K562 (cell line): ENCODE data around the gene GPS2. TPM values are rescaled to one million over a fixed set of nuclear protein-coding genes. Genes with fewer than 3 reads are reported as not detected.

Source experiments
- BHLHE40 ChIP-seq: IDR thresholded peaks from 2 replicates; pipeline ENCODE4 v1.6.1; 2011; ENCODE audit warnings: low read length, improper control_type of control experiment
- HDAC2 ChIP-seq: fragments of 450-650 bp; IDR thresholded peaks from 2 replicates; pipeline ENCODE4 v1.6.1; 2016; ENCODE audit warnings: mild to moderate bottlenecking
- PHF8 ChIP-seq: fragments of 200-600 bp; sonication (generic); IDR thresholded peaks from 2 replicates; pipeline ENCODE4 v1.6.1; 2012; ENCODE audit warnings: mixed run types, mild to moderate bottlenecking, inconsistent platforms, low read length, moderate library complexity, borderline replicate concordance
- SIN3A ChIP-seq, 2 experiments: fragments of 150-350 bp in 1 of 2; IDR thresholded peaks; 2 replicates each; pipeline ENCODE4 v1.6.1; 2011 to 2016; ENCODE audit warnings: borderline replicate concordance in 2 of 2, low read depth in 2 of 2, low read length in 2 of 2, mild to moderate bottlenecking in 2 of 2, moderate library complexity in 2 of 2; ENCODE audit not compliant: control insufficient read depth in 1 of 2
- SMARCE1 ChIP-seq: fragments of 450-650 bp; IDR thresholded peaks from 2 replicates; pipeline ENCODE4 v1.7.1; 2016; ENCODE audit warnings: mild to moderate bottlenecking
- TARDBP ChIP-seq: fragments of 450-650 bp; IDR thresholded peaks from 2 replicates; pipeline ENCODE4 v1.6.1; 2016
- TEAD4 ChIP-seq, 2 experiments: sonication (generic) in 1 of 2; formaldehyde crosslinking in 1 of 2; IDR thresholded peaks; 2 replicates each; pipeline versions ENCODE4 v1.6.1 to v1.8.0; 2012 to 2022; ENCODE audit warnings: borderline replicate concordance in 1 of 2, inconsistent platforms in 1 of 2, low read length in 1 of 2, mild to moderate bottlenecking in 1 of 2, missing genetic modification reagents in 1 of 2
- ZFPM2 ChIP-seq: fragments of 250-450 bp; sonication (Bioruptor Pico); IDR thresholded peaks from 2 replicates; pipeline ENCODE4 v1.5.1; 2022; ENCODE audit warnings: mild to moderate bottlenecking
- ZKSCAN8 ChIP-seq: fragments of 200-800 bp; sonication (Bioruptor generic); IDR thresholded peaks from 2 replicates; pipeline ENCODE4 v1.6.1; 2016; ENCODE audit warnings: missing genetic modification characterization, missing compliant biosample characterization
- ZNF699 ChIP-seq: fragments of 250-450 bp; sonication (Bioruptor Pico); IDR thresholded peaks from 2 replicates; pipeline ENCODE4 v1.8.0; 2021; ENCODE audit warnings: mild to moderate bottlenecking, moderate library complexity; ENCODE audit not compliant: insufficient replicate concordance
- polyA plus RNA-seq, 8 experiments: library from polyadenylated mRNA; depleted of rRNA in 4 of 8; stranded (reverse) in 5 of 8; unstranded in 3 of 8; fragments of >200 nt; fragmentation: Nextera tagmentation in 2 of 8; fragmentation: Illumina TruSeq in 1 of 8; extraction: Ambion mirVana in 2 of 8; extraction: Trizol in 1 of 8; gene quantifications; 2 replicates each; pipeline versions ENCODE4 v1.2.1 to v1.2.3, GENCODE V29; 2011 to 2014; ENCODE audit warnings: inconsistent platforms in 1 of 8, missing spikeins in 1 of 8
- total RNA-seq, 7 experiments: library from RNA; depleted of rRNA in 6 of 7; stranded (reverse); fragments of >200 nt in 6 of 7; fragmentation: Illumina TruSeq in 2 of 7; extraction: Trizol in 2 of 7; gene quantifications; 2 replicates each; pipeline versions ENCODE4 v1.2.1 to v1.2.3, GENCODE V29; 2011 to 2021; ENCODE audit warnings: low replicate concordance in 1 of 7
- TF ChIP-seq, protein P1 (sequence below): sonication (generic); formaldehyde crosslinking; IDR thresholded peaks from 2 replicates; pipeline ENCODE4 v1.8.0; 2023; ENCODE audit warnings: mild to moderate bottlenecking, missing genetic modification reagents
- TF ChIP-seq, protein P2 (sequence below): sonication (generic); formaldehyde crosslinking; IDR thresholded peaks from 2 replicates; pipeline ENCODE4 v1.8.1; 2023; ENCODE audit warnings: mild to moderate bottlenecking, missing genetic modification reagents

The GPS2 gene
- total and polyA plus RNA-seq, 9 of the 15 experiments (the other 6 are each of a cell fraction or from before 2014, with no cell fraction given): 18.3 to 75.7 (median 37.0) TPM

GRCh38 chr17:7281074-7281952, 33.8 kb downstream of the GPS2 start, which contains the start of gene SLC2A4 (continued):
- TF ChIP-seq SIN3A (IDR thresholded peaks at IDR 0.05; ENCODE audit: borderline replicate concordance in 2 of 2, control insufficient read depth in 1 of 2, low read depth in 2 of 2, low read length in 2 of 2) (peak; percentile 80; a peak in 2 of 4 replicates), PHF8 (peak; percentile 39; the same call in 1 of the 2 replicates), ZFPM2 (0 out of 2 replicates have a peak, but pooled peaks have one; percentile 57), SMARCE1 (no peak), TEAD4 (IDR thresholded peaks at IDR 0.05; ENCODE audit: low read length) (no peak), TEAD4 (CRISPR knock-in tag; IDR thresholded peaks at IDR 0.05; ENCODE audit: borderline replicate concordance) (0 out of 2 replicates have a peak, but pooled peaks have one; percentile 17), ZKSCAN8 (CRISPR knock-in tag) (no peak), ZNF699 (CRISPR knock-in tag) (no peak), HDAC2 (0 out of 2 replicates have a peak, but pooled peaks have one; percentile 48), BHLHE40 (peak; percentile 53), TARDBP (no peak)
- TF ChIP-seq, protein P1, sequence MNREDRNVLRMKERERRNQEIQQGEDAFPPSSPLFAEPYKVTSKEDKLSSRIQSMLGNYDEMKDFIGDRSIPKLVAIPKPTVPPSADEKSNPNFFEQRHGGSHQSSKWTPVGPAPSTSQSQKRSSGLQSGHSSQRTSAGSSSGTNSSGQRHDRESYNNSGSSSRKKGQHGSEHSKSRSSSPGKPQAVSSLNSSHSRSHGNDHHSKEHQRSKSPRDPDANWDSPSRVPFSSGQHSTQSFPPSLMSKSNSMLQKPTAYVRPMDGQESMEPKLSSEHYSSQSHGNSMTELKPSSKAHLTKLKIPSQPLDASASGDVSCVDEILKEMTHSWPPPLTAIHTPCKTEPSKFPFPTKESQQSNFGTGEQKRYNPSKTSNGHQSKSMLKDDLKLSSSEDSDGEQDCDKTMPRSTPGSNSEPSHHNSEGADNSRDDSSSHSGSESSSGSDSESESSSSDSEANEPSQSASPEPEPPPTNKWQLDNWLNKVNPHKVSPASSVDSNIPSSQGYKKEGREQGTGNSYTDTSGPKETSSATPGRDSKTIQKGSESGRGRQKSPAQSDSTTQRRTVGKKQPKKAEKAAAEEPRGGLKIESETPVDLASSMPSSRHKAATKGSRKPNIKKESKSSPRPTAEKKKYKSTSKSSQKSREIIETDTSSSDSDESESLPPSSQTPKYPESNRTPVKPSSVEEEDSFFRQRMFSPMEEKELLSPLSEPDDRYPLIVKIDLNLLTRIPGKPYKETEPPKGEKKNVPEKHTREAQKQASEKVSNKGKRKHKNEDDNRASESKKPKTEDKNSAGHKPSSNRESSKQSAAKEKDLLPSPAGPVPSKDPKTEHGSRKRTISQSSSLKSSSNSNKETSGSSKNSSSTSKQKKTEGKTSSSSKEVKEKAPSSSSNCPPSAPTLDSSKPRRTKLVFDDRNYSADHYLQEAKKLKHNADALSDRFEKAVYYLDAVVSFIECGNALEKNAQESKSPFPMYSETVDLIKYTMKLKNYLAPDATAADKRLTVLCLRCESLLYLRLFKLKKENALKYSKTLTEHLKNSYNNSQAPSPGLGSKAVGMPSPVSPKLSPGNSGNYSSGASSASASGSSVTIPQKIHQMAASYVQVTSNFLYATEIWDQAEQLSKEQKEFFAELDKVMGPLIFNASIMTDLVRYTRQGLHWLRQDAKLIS (CRISPR knock-in tag): 0 out of 2 replicates have a peak, but pooled peaks have one; percentile 10
- TF ChIP-seq, protein P2, sequence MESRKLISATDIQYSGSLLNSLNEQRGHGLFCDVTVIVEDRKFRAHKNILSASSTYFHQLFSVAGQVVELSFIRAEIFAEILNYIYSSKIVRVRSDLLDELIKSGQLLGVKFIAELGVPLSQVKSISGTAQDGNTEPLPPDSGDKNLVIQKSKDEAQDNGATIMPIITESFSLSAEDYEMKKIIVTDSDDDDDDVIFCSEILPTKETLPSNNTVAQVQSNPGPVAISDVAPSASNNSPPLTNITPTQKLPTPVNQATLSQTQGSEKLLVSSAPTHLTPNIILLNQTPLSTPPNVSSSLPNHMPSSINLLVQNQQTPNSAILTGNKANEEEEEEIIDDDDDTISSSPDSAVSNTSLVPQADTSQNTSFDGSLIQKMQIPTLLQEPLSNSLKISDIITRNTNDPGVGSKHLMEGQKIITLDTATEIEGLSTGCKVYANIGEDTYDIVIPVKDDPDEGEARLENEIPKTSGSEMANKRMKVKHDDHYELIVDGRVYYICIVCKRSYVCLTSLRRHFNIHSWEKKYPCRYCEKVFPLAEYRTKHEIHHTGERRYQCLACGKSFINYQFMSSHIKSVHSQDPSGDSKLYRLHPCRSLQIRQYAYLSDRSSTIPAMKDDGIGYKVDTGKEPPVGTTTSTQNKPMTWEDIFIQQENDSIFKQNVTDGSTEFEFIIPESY (CRISPR knock-in tag): 0 out of 2 replicates have a peak, but pooled peaks have one; percentile 0
